HL-60/S4 treated with retinoic acid at 250 ng/mL for 4 days and 3 days (cell line): Measurements from ENCODE around the gene GIPC2.

Source experiments
- in situ Hi-C: fragments of 300-500 bp; cut with MboI; formaldehyde crosslinking; loops from 2 replicates; pipeline ENCODE4 v1.7.0; 2022; ENCODE audit warnings: low sequenced_read_pairs

GIPC2 gene

GRCh38 chr1:78091886-78092285, 46.1 kb downstream of the GIPC2 start:
- in situ Hi-C loops, result no loop called here

- in situ Hi-C loops, result no loop called here
These were observed 46.9 kb downstream of the GIPC2 start for GRCh38 chr1:78092643-78093042.

GRCh38 chr1:78093560-78093959, 47.8 kb downstream of the GIPC2 start:
- in situ Hi-C loops, result no loop called here

- in situ Hi-C loops, result no loop called here
These were observed 48.9 kb downstream of the GIPC2 start for GRCh38 chr1:78094639-78095038.

GRCh38 chr1:78095593-78095992, 49.8 kb downstream of the GIPC2 start:
- in situ Hi-C loops, result no loop called here

- in situ Hi-C loops, result no loop called here
These were observed 50.3 kb downstream of the GIPC2 start for GRCh38 chr1:78096017-78096416.

- in situ Hi-C loops, result no loop called here
These were observed 51.2 kb downstream of the GIPC2 start for GRCh38 chr1:78096976-78097375.

DNA sequence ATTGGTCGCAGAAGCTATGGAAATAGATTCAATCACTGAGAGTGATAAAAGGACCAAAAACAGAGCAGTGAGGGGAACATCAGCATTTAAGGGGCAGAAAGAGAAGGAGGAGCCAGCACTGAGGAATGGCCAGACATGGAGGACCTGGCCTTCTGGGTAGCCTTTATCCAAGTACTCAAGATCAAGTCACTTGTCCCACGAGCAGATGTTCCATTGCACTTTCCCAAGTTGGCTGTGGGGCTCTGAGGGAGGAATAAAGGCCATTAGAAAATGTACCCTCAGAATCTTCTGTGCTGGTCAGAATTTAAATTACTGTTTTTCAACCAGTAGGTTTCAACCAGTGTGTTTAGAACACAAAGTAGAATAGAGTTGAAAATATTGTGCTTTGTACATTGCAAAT, 55.3 kb downstream of the GIPC2 start:
- in situ Hi-C loops, result loop anchor here (25.0 kb wide), 1 partner anchor 964 kb away; no protein-coding TSS in a partner anchor

DNA sequence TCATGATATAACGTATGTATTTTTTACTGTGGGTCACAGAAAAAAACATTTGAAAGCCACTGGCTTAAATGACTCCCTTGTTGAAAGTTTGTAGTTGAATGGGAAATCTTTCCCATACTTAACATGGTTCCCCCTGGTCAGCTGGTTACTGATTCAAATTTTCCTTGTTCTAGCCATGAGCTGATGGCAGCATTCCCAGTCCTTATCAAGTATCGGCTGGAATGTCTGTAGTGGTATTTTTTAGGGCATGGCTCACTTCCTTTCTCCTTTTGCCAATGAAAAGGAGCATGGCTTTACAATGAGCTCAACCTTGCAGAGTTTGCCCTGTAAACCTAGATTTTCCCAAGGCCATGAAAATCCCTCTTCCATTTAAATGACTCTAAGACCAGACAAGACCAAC, 55.7 kb downstream of the GIPC2 start:
- in situ Hi-C loops, result loop anchor here (25.0 kb wide), 1 partner anchor 964 kb away; no protein-coding TSS in a partner anchor

GRCh38 chr1:78102082-78102481, 56.3 kb downstream of the GIPC2 start:
- in situ Hi-C loops, result loop anchor here (25.0 kb wide), 1 partner anchor 965 kb away; no protein-coding TSS in a partner anchor

GRCh38 chr1:78102916-78103315, 57.1 kb downstream of the GIPC2 start:
- in situ Hi-C loops, result loop anchor here (25.0 kb wide), 1 partner anchor 966 kb away; no protein-coding TSS in a partner anchor

DNA sequence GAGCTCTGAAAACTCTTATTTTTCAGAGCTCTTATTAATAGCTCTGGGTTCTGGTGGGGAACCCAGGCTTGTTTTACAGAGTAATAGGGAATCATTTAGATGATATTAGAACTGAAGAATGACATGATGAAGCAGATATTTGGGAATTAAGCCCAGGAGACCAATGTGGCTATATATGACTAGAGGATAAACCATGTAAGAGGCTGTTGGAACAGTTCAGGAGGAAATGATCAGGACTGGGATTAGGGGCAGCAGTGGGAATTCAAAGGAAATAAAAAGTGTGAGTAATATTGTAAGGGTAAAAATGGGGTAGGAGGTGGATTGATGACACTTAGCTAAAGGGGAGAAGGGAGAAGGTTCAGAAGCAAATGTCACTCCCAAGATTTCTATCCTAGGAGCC, 58.6 kb downstream of the GIPC2 start:
- in situ Hi-C loops, result loop anchor here (25.0 kb wide), 1 partner anchor 967 kb away; no protein-coding TSS in a partner anchor

DNA sequence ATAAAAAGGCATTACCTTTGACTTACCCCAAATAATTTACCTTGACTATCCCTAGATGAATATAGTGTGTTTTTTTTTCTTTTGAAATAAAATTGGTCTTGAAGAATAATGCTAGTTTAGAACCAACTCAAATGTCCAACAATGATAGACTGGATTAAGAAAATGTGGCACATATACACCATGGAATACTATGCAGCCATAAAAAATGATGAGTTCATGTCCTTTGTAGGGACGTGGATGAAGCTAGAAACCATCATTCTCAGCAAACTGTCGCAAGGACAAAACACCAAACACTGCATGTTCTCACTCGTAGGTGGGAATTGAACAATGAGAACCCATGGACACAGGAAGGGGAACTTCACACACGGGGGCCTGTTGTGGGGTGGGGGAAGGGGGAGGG, 63.9 kb downstream of the GIPC2 start:
- in situ Hi-C loops, result loop anchor here (25.0 kb wide), 1 partner anchor 972 kb away; no protein-coding TSS in a partner anchor

GRCh38 chr1:78113156-78113916, 67.6 kb downstream of the GIPC2 start:
- in situ Hi-C loops, result loop anchor here (25.0 kb wide), 1 partner anchor 976 kb away; no protein-coding TSS in a partner anchor

DNA sequence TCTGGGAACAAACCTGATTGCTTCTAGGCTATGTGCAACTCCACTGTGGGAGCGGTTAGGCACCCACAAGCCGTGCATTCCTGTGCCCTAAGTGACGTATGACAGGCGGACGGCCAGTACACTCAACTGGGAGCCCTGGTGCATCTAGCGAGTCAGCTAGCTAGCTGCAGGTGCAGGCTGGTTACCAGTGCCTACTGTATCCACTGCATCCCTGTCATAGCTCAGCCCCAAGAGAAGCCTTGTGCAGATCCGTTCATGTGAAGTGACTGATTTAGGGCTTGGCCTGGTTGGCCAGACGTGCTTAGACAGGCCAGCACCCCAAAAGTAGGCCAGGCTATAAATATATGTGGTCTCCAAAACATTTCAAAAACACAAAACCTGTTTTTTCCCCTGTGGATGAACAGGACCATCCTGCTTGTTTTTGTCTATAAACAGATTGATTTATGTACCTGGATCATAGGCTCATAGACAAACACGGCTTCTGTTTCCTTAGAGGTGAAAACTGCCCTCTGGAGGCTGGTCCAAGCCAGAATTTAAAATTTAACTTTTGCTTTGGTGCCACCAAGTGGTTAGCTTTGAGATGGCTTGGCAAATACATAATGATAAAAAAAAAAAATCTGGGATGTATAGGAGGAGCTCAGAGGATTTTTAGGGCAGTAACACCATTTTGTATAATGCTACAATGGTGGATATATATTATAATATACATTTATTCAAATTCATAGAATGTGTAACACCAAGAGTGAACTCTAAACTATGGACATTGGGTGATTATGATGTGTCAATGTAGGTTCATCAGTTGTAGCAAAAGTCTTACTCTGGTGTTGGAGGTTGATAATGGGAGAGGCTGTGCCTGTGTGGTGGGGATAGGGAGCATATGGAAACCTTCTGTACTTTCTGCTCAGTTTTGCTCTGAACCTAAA, 68.5 kb downstream of the GIPC2 start:
- in situ Hi-C loops, result loop anchor here (25.0 kb wide), 1 partner anchor 977 kb away; no protein-coding TSS in a partner anchor

DNA sequence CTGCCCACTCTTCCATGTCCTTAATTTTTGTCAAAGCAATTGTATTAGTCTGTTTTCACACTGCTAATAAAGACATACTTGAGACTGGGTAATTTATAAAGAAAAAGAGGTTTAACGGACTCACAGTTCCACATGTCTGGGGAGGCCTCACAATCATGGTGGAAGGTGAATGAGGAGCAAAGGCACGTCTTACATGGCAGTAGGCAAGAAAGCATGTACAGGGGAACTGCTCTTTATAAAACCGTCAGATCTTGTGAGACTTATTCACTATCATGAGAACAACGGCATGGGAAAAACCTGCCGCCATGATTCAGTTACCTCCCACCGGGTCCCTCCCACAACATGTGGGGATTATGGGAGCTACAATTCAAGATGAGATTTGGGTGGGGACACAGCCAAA, 74.7 kb downstream of the GIPC2 start:
- in situ Hi-C loops, result loop anchor here (25.0 kb wide), 1 partner anchor 983 kb away; no protein-coding TSS in a partner anchor

GRCh38 chr1:78121710-78122109, 75.9 kb downstream of the GIPC2 start:
- in situ Hi-C loops, result loop anchor here (25.0 kb wide), 1 partner anchor 984 kb away; no protein-coding TSS in a partner anchor

- in situ Hi-C loops, result loop anchor here (25.0 kb wide), 1 partner anchor 985 kb away; no protein-coding TSS in a partner anchor
These were observed 76.6 kb downstream of the GIPC2 start for GRCh38 chr1:78122389-78122788.

- in situ Hi-C loops, result no loop called here
These were observed 80.7 kb downstream of the GIPC2 start for GRCh38 chr1:78126506-78126905.

GRCh38 chr1:78132174-78132947, 86.6 kb downstream of the GIPC2 start:
- in situ Hi-C loops, result no loop called here
